HG03039 (cell line): ENCODE results near the gene RAB20.

Experiments used
- ATAC-seq: cut with Tn5 transposase; IDR thresholded peaks from one replicate; pipeline ENCODE4 v1.9.1; 2021; ENCODE audit warnings: mild to moderate bottlenecking, moderate library complexity; ENCODE audit not compliant: unreplicated experiment

The RAB20 gene

GRCh38 chr13:110531671-110532083, 29.8 kb downstream of the RAB20 start:
- no peak for ATAC-seq

GRCh38 chr13:110531100-110531499, 30.4 kb downstream of the RAB20 start:
- no peak for ATAC-seq

GRCh38 chr13:110529522-110530311, 31.8 kb downstream of the RAB20 start:
- no peak for ATAC-seq

- no peak for ATAC-seq
Observed at GRCh38 chr13:110528911-110529310, 32.6 kb downstream of the RAB20 start.

GRCh38 chr13:110528371-110528770, 33.2 kb downstream of the RAB20 start:
- no peak for ATAC-seq

- peak; percentile 79 for ATAC-seq
Observed at GRCh38 chr13:110525328-110526319, 35.9 kb downstream of the RAB20 start.

GRCh38 chr13:110524541-110525257, 36.8 kb downstream of the RAB20 start:
- ATAC-seq: no peak

- no peak for ATAC-seq
Observed at GRCh38 chr13:110523838-110524540, 37.5 kb downstream of the RAB20 start.

GRCh38 chr13:110523180-110523579, 38.3 kb downstream of the RAB20 start:
- no peak for ATAC-seq

GRCh38 chr13:110522721-110523120, 38.8 kb downstream of the RAB20 start:
- no peak for ATAC-seq

GRCh38 chr13:110521946-110522345, 39.6 kb downstream of the RAB20 start:
- no peak for ATAC-seq

- ATAC-seq: no peak
Observed at GRCh38 chr13:110521296-110521680, 40.2 kb downstream of the RAB20 start.

GRCh38 chr13:110520431-110521295, 40.9 kb downstream of the RAB20 start:
- ATAC-seq: no peak

GRCh38 chr13:110519506-110519905, 42.0 kb downstream of the RAB20 start:
- ATAC-seq: no peak

- ATAC-seq: no peak
Observed at GRCh38 chr13:110519046-110519445, 42.5 kb downstream of the RAB20 start.

GRCh38 chr13:110518571-110518970, 43.0 kb downstream of the RAB20 start:
- ATAC-seq: no peak

- no peak for ATAC-seq
Observed at GRCh38 chr13:110518226-110518525, 43.3 kb downstream of the RAB20 start.

GRCh38 chr13:110517505-110518225, 43.9 kb downstream of the RAB20 start:
- no peak for ATAC-seq

- no peak for ATAC-seq
Observed at GRCh38 chr13:110516500-110516899, 45.0 kb downstream of the RAB20 start.
